B cell (primary cell): ENCODE data around the gene PRKAG2.

ENCODE experiments used
- CTCF ChIP-seq: fragments of 200-600 bp; IDR thresholded peaks from one replicate; pipeline ENCODE4 v1.8.0; 2022; ENCODE audit warnings: antibody characterized with exemption, mild to moderate bottlenecking
- EZH2 ChIP-seq: IDR thresholded peaks from 2 replicates; pipeline ENCODE4 v1.6.1; 2012; ENCODE audit warnings: borderline replicate concordance, low read depth, mild to moderate bottlenecking, moderate library complexity, low read length; ENCODE audit not compliant: insufficient read depth, poor library complexity, severe bottlenecking

GRCh38 chr7:151809146-151809863, 67.6 kb downstream of the PRKAG2 start:
- TF ChIP-seq CTCF (no peak), EZH2 (no peak)
